Measurements from ENCODE around the gene PTH1R.
A peak's percentile ranks its signal among the peaks of the same experiment; 100 is the strongest.

PTH1R gene

GRCh38 chr3:46929324-46929723, 51.8 kb downstream of the PTH1R start:
- Histone ChIP-seq H3K4me3 (ENCODE audit: low read length) (peak overlapping the region; percentile 2; the same call in 1 of the 2 replicates), H2AFZ (ENCODE audit: low read depth, low read length) (no peak overlapping the region), H3K4me1 (ENCODE audit: low read length) (peaks cover 92% of the 10 kb centered on the region), H3K4me2 (ENCODE audit: low read length) (peak overlapping the region; percentile 86), H3K79me2 (ENCODE audit: low read length) (peaks cover 79% of the 10 kb centered on the region), H3K27ac (ENCODE audit: low read length) (peak overlapping the region; percentile 98), H3K9me3 (ENCODE audit: insufficient read depth, low read length) (peaks cover 7% of the 10 kb centered on the region; the same call in 1 of the 2 replicates), H4K20me1 (ENCODE audit: insufficient read depth, low read length) (no peaks in the 10 kb centered on the region), H3K9ac (ENCODE audit: low read length) (peak overlapping the region; percentile 31; the same call in 1 of the 2 replicates), H3K36me3 (replicated peaks; ENCODE audit: low read depth, low read length) (peaks cover 58% of the 10 kb centered on the region), H3K27me3 (ENCODE audit: low read depth, low read length) (no peaks in the 10 kb centered on the region)
- TF ChIP-seq CTCF (IDR thresholded peaks at IDR 0.05; ENCODE audit: low read depth, low read length) (no peak), EZH2phosphoT487 (IDR thresholded peaks at IDR 0.05; ENCODE audit: low read depth) (no peak)

- Histone ChIP-seq H3K27ac (ENCODE audit: low read length) (peak overlapping the region; percentile 98), H3K9me3 (ENCODE audit: insufficient read depth, low read length) (peaks cover 7% of the 10 kb centered on the region; the same call in 1 of the 2 replicates)
Observed at GRCh38 chr3:46930166-46930944, 52.8 kb downstream of the PTH1R start.

GRCh38 chr3:46930945-46931403, 53.5 kb downstream of the PTH1R start:
- Histone ChIP-seq H3K4me2 (ENCODE audit: low read length) (peak overlapping the region; percentile 67), H3K9me3 (ENCODE audit: insufficient read depth, low read length) (peaks cover 7% of the 10 kb centered on the region; the same call in 1 of the 2 replicates), H3K27me3 (ENCODE audit: low read depth, low read length) (no peaks in the 10 kb centered on the region), H3K9ac (ENCODE audit: low read length) (peak overlapping the region; percentile 78), H2AFZ (ENCODE audit: low read depth, low read length) (no peak overlapping the region), H3K27ac (ENCODE audit: low read length) (peak overlapping the region; percentile 98), H3K4me1 (ENCODE audit: low read length) (peaks cover 98% of the 10 kb centered on the region), H4K20me1 (ENCODE audit: insufficient read depth, low read length) (no peaks in the 10 kb centered on the region), H3K36me3 (replicated peaks; ENCODE audit: low read depth, low read length) (peaks cover 62% of the 10 kb centered on the region), H3K79me2 (ENCODE audit: low read length) (peaks cover 83% of the 10 kb centered on the region), H3K4me3 (ENCODE audit: low read length) (peak overlapping the region; percentile 36)
- TF ChIP-seq EZH2phosphoT487 (IDR thresholded peaks at IDR 0.05; ENCODE audit: low read depth): no peak
- no peak for TF ChIP-seq CTCF (IDR thresholded peaks at IDR 0.05; ENCODE audit: low read depth, low read length)

More at GRCh38 chr3:46930166-46930944, 52.8 kb downstream of the PTH1R start:
- Histone ChIP-seq H3K79me2 (ENCODE audit: low read length) (peaks cover 83% of the 10 kb centered on the region), H3K4me2 (ENCODE audit: low read length) (peak overlapping the region; percentile 67), H3K36me3 (replicated peaks; ENCODE audit: low read depth, low read length) (peaks cover 62% of the 10 kb centered on the region), H3K4me1 (ENCODE audit: low read length) (peaks cover 98% of the 10 kb centered on the region), H4K20me1 (ENCODE audit: insufficient read depth, low read length) (no peaks in the 10 kb centered on the region), H3K27me3 (ENCODE audit: low read depth, low read length) (no peaks in the 10 kb centered on the region), H3K9ac (ENCODE audit: low read length) (peak overlapping the region; percentile 78), H3K4me3 (ENCODE audit: low read length) (peak overlapping the region; percentile 14), H2AFZ (ENCODE audit: low read depth, low read length) (no peak overlapping the region)
- no peak for TF ChIP-seq CTCF (IDR thresholded peaks at IDR 0.05; ENCODE audit: low read depth, low read length)
- no peak for TF ChIP-seq EZH2phosphoT487 (IDR thresholded peaks at IDR 0.05; ENCODE audit: low read depth)

DNA sequence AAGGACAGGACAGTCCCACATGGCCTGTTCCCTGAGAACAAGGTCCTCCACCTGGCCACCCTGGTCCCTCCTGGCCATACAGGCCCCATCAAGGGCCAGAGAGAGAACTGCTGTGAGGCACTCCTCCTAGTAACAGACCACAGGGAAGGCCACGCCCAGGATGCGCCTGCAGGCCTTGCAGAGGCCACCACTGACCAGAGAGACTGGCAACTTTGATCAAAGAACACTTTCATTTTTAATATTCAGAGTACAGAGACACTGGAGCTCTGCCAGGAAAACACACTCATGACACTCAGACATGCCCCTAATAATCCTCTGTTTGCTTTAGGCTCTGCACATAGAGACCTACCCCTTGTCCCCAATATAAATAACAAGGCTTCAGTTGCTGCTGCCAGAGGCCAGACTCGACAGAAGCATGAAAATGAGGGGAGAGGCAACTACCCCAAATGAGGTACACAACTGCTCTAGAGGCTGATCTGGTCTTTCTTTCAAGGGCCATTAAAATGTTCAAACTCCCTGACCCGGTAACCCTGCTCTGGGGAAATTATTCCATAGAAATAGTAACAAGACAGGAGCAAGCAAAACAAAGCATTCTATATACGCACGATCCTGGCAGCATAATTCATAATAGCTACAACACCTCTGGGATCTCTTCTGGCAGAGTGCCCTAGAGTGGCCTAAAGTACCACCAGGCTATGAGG, 54.3 kb downstream of the PTH1R start:
- Histone ChIP-seq H3K27me3 (ENCODE audit: low read depth, low read length) (no peaks in the 10 kb centered on the region), H3K9me3 (ENCODE audit: insufficient read depth, low read length) (peaks cover 7% of the 10 kb centered on the region; the same call in 1 of the 2 replicates), H2AFZ (ENCODE audit: low read depth, low read length) (no peak overlapping the region), H4K20me1 (ENCODE audit: insufficient read depth, low read length) (no peaks in the 10 kb centered on the region), H3K79me2 (ENCODE audit: low read length) (peaks cover 83% of the 10 kb centered on the region), H3K27ac (ENCODE audit: low read length) (peak overlapping the region; percentile 98), H3K36me3 (replicated peaks; ENCODE audit: low read depth, low read length) (peaks cover 61% of the 10 kb centered on the region), H3K4me3 (ENCODE audit: low read length) (peak overlapping the region; percentile 36), H3K9ac (ENCODE audit: low read length) (peak overlapping the region; percentile 78), H3K4me1 (ENCODE audit: low read length) (peaks cover 98% of the 10 kb centered on the region), H3K4me2 (ENCODE audit: low read length) (peak overlapping the region; percentile 67)
- no peak for TF ChIP-seq CTCF (IDR thresholded peaks at IDR 0.05; ENCODE audit: low read depth, low read length)
- no peak for TF ChIP-seq EZH2phosphoT487 (IDR thresholded peaks at IDR 0.05; ENCODE audit: low read depth)

Data from OCI-LY3 (cell line).